ENCODE results near the gene MOB3C.

MOB3C gene

GRCh38 chr1:46571691-46572225, 44.9 kb downstream of the MOB3C start:
- DNase-seq (ENCODE audit: low spot score), result no peak

- no peak for DNase-seq (ENCODE audit: low spot score)
Measured at GRCh38 chr1:46569884-46570725, 46.5 kb downstream of the MOB3C start.

- DNase-seq (ENCODE audit: low spot score), result no peak
Measured at GRCh38 chr1:46569116-46569515, 47.5 kb downstream of the MOB3C start.

GRCh38 chr1:46568461-46568891, 48.1 kb downstream of the MOB3C start:
- no peak for DNase-seq (ENCODE audit: low spot score)

- no peak for DNase-seq (ENCODE audit: low spot score)
Measured at GRCh38 chr1:46563341-46563740, 53.3 kb downstream of the MOB3C start.

- no peak for DNase-seq (ENCODE audit: low spot score)
Measured at GRCh38 chr1:46562498-46562897, 54.1 kb downstream of the MOB3C start.

GRCh38 chr1:46558966-46559365, 57.6 kb downstream of the MOB3C start:
- DNase-seq (ENCODE audit: low spot score), result no peak

- DNase-seq (ENCODE audit: low spot score), result no peak
Measured at GRCh38 chr1:46558141-46558963, 58.3 kb downstream of the MOB3C start.

Measured in LoVo (cell line).